OCI-LY3 (cell line): ENCODE results near the gene VWC2L.
A peak's percentile ranks its signal among the peaks of the same experiment; 100 is the strongest.

ENCODE experiments used
- H2AFZ ChIP-seq: fragments of 200-600, 300-600 bp; shearing (Covaris generic); 2 replicates; pipeline ENCODE4 v1.6.0; 2014; ENCODE audit warnings: antibody characterized with exemption, low read depth, low read length
- H3K27ac ChIP-seq: fragments of 200-600, 300-600 bp; sonication (generic); 2 replicates; pipeline ENCODE4 v1.5.1; 2014; ENCODE audit warnings: mild to moderate bottlenecking, low read length, moderate library complexity, mixed read lengths
- H3K27me3 ChIP-seq: fragments of 200-600, 300-600 bp; sonication (generic); 2 replicates; pipeline ENCODE4 v1.6.1; 2014; ENCODE audit warnings: low read depth, low read length, mixed read lengths
- H3K36me3 ChIP-seq: fragments of 200-600, 300-600 bp; sonication (generic); replicated peaks from 2 replicates; pipeline ENCODE3; 2014; ENCODE audit warnings: low read depth, low read length, mixed read lengths
- H3K4me1 ChIP-seq: fragments of 300-600, 200-600 bp; sonication (generic); 2 replicates; pipeline ENCODE4 v1.6.1; 2014; ENCODE audit warnings: low read length, mixed read lengths
- H3K4me2 ChIP-seq: fragments of 200-600, 300-600 bp; sonication (generic); 2 replicates; pipeline ENCODE4 v1.6.1; 2014; ENCODE audit warnings: low read length, mixed read lengths
- H3K4me3 ChIP-seq: fragments of 300-600, 200-600 bp; sonication (generic); 2 replicates; pipeline ENCODE4 v1.5.1; 2014; ENCODE audit warnings: antibody characterized with exemption, mild to moderate bottlenecking, low read length, moderate library complexity
- H3K79me2 ChIP-seq: fragments of 300-600, 200-600 bp; shearing (Covaris generic); 2 replicates; pipeline ENCODE4 v1.6.1; 2014; ENCODE audit warnings: mild to moderate bottlenecking, low read length, mixed read lengths
- H3K9ac ChIP-seq: fragments of 300-600, 200-600 bp; shearing (Covaris generic); 2 replicates; pipeline ENCODE4 v1.6.0; 2014; ENCODE audit warnings: mild to moderate bottlenecking, low read length, moderate library complexity
- H3K9me3 ChIP-seq: fragments of 200-600, 300-600 bp; shearing (Covaris generic); 2 replicates; pipeline ENCODE4 v1.6.1; 2014; ENCODE audit warnings: low read length, mixed read lengths; ENCODE audit not compliant: insufficient read depth
- H4K20me1 ChIP-seq: fragments of 200-600, 300-600 bp; sonication (generic); 2 replicates; pipeline ENCODE4 v1.6.1; 2016; ENCODE audit warnings: low read length, mixed read lengths; ENCODE audit not compliant: insufficient read depth
- CTCF ChIP-seq: fragments of 200-600, 300-600 bp; sonication (generic); IDR thresholded peaks from 2 replicates; pipeline ENCODE4 v1.5.1; 2014; ENCODE audit warnings: antibody characterized with exemption, low read length, low read depth
- EZH2phosphoT487 ChIP-seq: fragments of 200-600 bp; shearing (Covaris generic); IDR thresholded peaks from 2 replicates; pipeline ENCODE4 v1.6.1; 2018; ENCODE audit warnings: antibody characterized with exemption, mixed run types, low read depth

Gene VWC2L

GRCh38 chr2:214376618-214377285, 34.1 kb upstream of the VWC2L start:
- H2AFZ ChIP-seq = no peak overlapping the region
- no peaks in the 10 kb centered on the region for H3K36me3 ChIP-seq

GRCh38 chr2:214377286-214377624, 33.6 kb upstream of the VWC2L start:
- Histone ChIP-seq H3K27me3 (no peaks in the 10 kb centered on the region), H3K4me3 (no peak overlapping the region), H3K9ac (no peak overlapping the region), H3K79me2 (no peaks in the 10 kb centered on the region), H3K4me1 (no peaks in the 10 kb centered on the region), H4K20me1 (no peaks in the 10 kb centered on the region), H3K36me3 (no peaks in the 10 kb centered on the region), H3K4me2 (no peak overlapping the region), H2AFZ (no peak overlapping the region), H3K27ac (no peak overlapping the region), H3K9me3 (no peaks in the 10 kb centered on the region)
- TF ChIP-seq EZH2phosphoT487 (no peak), CTCF (no peak)

More at GRCh38 chr2:214376618-214377285, 34.1 kb upstream of the VWC2L start:
- Histone ChIP-seq H4K20me1 (no peaks in the 10 kb centered on the region), H3K79me2 (no peaks in the 10 kb centered on the region), H3K9ac (no peak overlapping the region), H3K27me3 (no peaks in the 10 kb centered on the region), H3K27ac (no peak overlapping the region), H3K4me3 (no peak overlapping the region), H3K4me2 (no peak overlapping the region), H3K9me3 (no peaks in the 10 kb centered on the region), H3K4me1 (no peaks in the 10 kb centered on the region)
- TF ChIP-seq CTCF (no peak), EZH2phosphoT487 (no peak)

DNA sequence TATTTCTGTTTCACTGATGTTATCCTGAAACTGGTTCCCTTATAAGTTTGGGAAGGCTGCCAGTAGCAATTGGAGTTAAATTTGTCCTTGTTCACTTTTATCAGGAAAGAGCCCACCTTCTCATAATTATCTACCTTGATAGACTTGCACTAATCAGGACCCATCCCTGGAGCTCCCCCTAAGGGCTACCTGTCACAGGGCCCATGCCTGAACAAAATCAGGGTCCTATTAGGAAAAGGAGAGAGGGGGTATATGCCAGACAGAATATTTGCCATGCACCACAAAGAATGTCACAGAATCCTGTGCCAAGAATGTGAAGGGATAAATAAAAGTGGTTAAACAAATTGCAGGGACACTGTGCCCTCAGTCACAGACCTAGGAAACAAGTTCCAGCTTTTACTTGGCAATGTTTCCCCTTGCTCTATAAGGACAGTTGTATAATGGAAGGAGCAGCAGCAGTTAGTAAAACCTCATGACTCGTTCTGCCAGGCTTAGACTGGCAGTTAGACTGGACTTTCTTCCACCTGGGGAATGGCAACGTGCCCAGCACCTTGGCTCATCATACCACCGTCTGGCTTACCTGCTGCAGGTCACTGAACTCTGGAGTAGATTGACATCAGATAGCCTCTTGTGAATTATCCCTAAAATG, 32.3 kb upstream of the VWC2L start:
- Histone ChIP-seq H3K4me1 (no peaks in the 10 kb centered on the region), H4K20me1 (no peaks in the 10 kb centered on the region), H3K27me3 (no peaks in the 10 kb centered on the region), H3K9ac (no peak overlapping the region), H2AFZ (no peak overlapping the region), H3K4me2 (no peak overlapping the region), H3K4me3 (no peak overlapping the region), H3K79me2 (no peaks in the 10 kb centered on the region), H3K36me3 (no peaks in the 10 kb centered on the region), H3K9me3 (no peaks in the 10 kb centered on the region), H3K27ac (no peak overlapping the region)
- peak; percentile 34 for TF ChIP-seq CTCF
- no peak for TF ChIP-seq EZH2phosphoT487

DNA sequence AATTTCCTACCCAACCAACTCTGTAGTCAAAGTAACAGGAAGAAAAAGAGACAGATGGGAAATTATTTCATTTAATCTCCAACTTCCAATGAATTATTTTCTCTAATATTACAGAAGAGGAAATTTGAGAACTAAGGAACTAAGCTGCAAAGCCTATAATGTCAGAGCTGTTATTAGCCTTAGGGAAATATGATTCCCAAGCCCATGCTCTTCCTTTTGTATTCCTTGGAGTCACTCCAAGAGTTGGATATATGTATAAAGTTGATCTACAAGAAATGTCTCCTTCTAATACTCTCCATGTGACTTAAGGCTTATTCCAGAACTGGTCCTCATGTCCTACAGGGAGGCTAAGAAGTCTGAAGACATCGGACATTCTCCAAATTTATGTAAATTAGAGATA, 31.6 kb upstream of the VWC2L start:
- Histone ChIP-seq H4K20me1 (no peaks in the 10 kb centered on the region), H2AFZ (no peak overlapping the region), H3K9me3 (no peaks in the 10 kb centered on the region), H3K9ac (no peak overlapping the region), H3K79me2 (no peaks in the 10 kb centered on the region), H3K4me1 (no peaks in the 10 kb centered on the region), H3K4me2 (no peak overlapping the region), H3K27ac (no peak overlapping the region), H3K27me3 (no peaks in the 10 kb centered on the region), H3K4me3 (no peak overlapping the region), H3K36me3 (no peaks in the 10 kb centered on the region)
- no peak for TF ChIP-seq EZH2phosphoT487
- TF ChIP-seq CTCF = no peak
